ENCODE measurements around the gene SORT1. TPM values are rescaled to one million over a fixed set of nuclear protein-coding genes. Genes with fewer than 3 reads are reported as not detected.

SORT1 gene
- total and polyA plus RNA-seq, 2 of the 13 experiments (the other 11 are each of a cell fraction or from before 2014, with no cell fraction given), result 32.4 to 93.0 TPM

DNA sequence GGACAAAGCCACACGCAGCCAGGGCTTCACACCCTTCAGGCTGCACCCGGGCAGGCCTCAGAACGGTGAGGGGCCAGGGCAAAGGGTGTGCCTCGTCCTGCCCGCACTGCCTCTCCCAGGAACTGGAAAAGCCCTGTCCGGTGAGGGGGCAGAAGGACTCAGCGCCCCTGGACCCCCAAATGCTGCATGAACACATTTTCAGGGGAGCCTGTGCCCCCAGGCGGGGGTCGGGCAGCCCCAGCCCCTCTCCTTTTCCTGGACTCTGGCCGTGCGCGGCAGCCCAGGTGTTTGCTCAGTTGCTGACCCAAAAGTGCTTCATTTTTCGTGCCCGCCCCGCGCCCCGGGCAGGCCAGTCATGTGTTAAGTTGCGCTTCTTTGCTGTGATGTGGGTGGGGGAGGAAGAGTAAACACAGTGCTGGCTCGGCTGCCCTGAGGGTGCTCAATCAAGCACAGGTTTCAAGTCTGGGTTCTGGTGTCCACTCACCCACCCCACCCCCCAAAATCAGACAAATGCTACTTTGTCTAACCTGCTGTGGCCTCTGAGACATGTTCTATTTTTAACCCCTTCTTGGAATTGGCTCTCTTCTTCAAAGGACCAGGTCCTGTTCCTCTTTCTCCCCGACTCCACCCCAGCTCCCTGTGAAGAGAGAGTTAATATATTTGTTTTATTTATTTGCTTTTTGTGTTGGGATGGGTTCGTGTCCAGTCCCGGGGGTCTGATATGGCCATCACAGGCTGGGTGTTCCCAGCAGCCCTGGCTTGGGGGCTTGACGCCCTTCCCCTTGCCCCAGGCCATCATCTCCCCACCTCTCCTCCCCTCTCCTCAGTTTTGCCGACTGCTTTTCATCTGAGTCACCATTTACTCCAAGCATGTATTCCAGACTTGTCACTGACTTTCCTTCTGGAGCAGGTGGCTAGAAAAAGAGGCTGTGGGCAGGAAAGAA is 122.9 kb downstream of the SORT1 start (continued):
- no peak for TF ChIP-seq ZNF776 (CRISPR knock-in tag; IDR thresholded peaks at IDR 0.05)
- TF ChIP-seq PCBP1 (IDR thresholded peaks at IDR 0.05; ENCODE audit: borderline replicate concordance, low read depth, low read length), result 0 out of 2 replicates have a peak, but pooled peaks have one; percentile 86
- peak; percentile 71; the same call in 1 of the 2 replicates for TF ChIP-seq MED13 (CRISPR knock-in tag; IDR thresholded peaks at IDR 0.05)
- peak; percentile 73; the same call in 1 of the 2 replicates for TF ChIP-seq NFKB2 (CRISPR knock-in tag; IDR thresholded peaks at IDR 0.05; ENCODE audit: borderline replicate concordance)
- no peak for TF ChIP-seq JARID2 (CRISPR knock-in tag; IDR thresholded peaks at IDR 0.05; ENCODE audit: insufficient replicate concordance)
- 0 out of 2 replicates have a peak, but pooled peaks have one; percentile 20 for TF ChIP-seq GZF1 (CRISPR knock-in tag; IDR thresholded peaks at IDR 0.05)
- no peak for TF ChIP-seq RAD51 (IDR thresholded peaks at IDR 0.05; ENCODE audit: borderline replicate concordance)
- no peak for TF ChIP-seq ZBTB25 (CRISPR knock-in tag; IDR thresholded peaks at IDR 0.05)
- 0 out of 2 replicates have a peak, but pooled peaks have one; percentile 46 for TF ChIP-seq ZBTB33 (CRISPR knock-in tag; IDR thresholded peaks at IDR 0.05)
- TF ChIP-seq RFX1 (IDR thresholded peaks at IDR 0.05), result no peak
- TF ChIP-seq, protein P1, sequence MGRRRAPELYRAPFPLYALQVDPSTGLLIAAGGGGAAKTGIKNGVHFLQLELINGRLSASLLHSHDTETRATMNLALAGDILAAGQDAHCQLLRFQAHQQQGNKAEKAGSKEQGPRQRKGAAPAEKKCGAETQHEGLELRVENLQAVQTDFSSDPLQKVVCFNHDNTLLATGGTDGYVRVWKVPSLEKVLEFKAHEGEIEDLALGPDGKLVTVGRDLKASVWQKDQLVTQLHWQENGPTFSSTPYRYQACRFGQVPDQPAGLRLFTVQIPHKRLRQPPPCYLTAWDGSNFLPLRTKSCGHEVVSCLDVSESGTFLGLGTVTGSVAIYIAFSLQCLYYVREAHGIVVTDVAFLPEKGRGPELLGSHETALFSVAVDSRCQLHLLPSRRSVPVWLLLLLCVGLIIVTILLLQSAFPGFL (CRISPR knock-in tag; IDR thresholded peaks at IDR 0.05), result no peak
- peak; percentile 43; the same call in 1 of the 2 replicates for TF ChIP-seq ZNF777 (CRISPR knock-in tag; IDR thresholded peaks at IDR 0.05)
- no peak for TF ChIP-seq PRDM15 (CRISPR knock-in tag; IDR thresholded peaks at IDR 0.05)
- 0 out of 2 replicates have a peak, but pooled peaks have one; percentile 19 for TF ChIP-seq HNF1B (CRISPR knock-in tag; IDR thresholded peaks at IDR 0.05)
- TF ChIP-seq PAX8 (CRISPR knock-in tag; IDR thresholded peaks at IDR 0.05; ENCODE audit: borderline replicate concordance), result no peak
- 0 out of 2 replicates have a peak, but pooled peaks have one; percentile 35 for TF ChIP-seq ELF4 (CRISPR knock-in tag; IDR thresholded peaks at IDR 0.05; ENCODE audit: borderline replicate concordance)
- no peak for TF ChIP-seq ZNF225 (CRISPR knock-in tag; IDR thresholded peaks at IDR 0.05)
